ENCODE results near the gene IKZF2.

The IKZF2 gene

DNA sequence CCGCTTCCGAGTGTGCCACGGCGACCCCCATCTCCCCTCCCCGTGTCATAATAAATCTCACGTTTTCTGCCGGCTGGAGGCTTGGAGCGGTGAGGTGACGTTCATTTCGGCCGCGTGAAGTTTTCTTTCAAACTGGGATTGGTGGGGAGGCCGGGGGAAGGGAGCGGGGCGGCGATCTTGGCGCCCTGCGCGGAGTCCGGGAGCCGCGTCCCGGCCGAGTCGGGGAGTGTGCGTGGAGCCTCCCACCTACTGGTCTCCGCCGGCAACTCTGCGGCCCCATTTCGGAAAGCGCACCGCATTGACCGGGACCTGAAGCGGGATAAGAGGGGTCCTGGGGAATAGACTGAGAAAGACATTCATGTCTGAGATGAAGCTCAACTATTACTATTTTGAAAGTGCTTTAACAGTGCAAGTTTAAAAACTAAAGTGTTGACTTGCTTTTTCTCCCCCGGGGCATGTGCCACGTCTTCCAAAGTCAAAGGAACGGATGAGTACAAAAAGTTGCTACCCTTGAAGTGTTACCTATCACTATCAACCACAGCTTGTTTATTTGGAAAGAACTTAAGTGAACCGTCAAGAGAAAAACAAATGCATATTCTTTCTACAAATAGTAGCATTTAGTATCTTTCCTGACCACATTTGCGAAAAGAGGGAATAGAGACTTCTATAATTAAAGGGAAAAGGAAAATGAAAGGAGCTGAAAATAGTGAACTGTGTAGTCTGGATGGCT, 818 bp upstream of the IKZF2 start:
- DNase-seq, result peak; percentile 57

DNA sequence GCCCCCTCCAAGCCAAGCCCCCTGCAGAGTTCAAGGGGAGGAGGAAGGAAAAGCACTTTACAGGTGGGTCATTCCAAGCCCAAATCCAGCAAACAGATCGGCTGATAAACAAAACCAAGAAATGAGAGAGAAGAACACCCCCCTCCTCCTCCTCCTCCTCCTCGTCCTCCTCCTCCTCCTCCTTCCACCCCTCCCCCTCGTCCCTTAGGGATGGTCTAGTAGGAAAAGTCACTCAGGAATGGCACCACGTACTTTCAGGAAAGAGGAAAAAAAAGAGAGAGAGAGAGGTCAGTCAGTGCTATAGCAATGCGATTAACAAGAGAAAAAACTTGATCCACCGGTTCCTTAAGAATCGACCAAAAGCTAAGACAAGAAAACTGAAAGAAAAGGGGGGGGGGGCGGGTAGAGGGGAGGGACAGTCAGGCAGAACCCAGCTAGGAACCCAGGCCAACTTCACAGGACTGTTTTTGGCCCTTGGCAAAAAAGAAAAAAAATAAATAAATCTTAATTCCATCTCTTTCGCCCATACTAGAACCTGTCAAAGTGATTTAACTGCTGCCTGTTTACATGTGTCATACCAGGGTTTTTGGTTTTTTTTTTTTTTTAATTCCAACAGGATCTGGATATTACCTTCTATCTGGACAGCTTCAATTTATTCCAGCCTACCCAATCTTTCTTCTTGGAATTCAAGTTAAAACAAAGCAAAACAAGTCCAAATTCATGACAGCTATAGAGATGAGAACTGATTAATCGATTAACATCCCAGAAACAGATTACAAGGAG, 906 bp downstream of the IKZF2 start:
- DNase-seq, result no peak

DNA sequence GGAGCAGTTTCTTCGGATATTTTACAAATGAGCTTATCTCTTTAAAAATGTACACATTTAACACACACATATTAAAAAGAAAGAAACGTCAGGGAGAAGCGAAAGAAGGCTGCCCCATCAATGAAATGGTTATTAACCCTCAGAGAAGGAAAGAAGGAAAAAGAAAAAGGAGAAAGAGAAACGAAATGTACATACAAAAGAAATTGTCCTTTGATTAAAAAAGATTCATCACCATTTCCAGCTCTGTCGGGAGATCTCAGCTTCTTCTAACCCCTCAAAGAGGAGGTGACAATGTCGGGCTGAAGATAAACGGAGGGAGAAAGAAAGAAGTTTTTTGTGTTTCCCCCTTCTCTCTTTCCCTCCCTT, 1.5 kb downstream of the IKZF2 start:
- DNase-seq, result no peak

DNA sequence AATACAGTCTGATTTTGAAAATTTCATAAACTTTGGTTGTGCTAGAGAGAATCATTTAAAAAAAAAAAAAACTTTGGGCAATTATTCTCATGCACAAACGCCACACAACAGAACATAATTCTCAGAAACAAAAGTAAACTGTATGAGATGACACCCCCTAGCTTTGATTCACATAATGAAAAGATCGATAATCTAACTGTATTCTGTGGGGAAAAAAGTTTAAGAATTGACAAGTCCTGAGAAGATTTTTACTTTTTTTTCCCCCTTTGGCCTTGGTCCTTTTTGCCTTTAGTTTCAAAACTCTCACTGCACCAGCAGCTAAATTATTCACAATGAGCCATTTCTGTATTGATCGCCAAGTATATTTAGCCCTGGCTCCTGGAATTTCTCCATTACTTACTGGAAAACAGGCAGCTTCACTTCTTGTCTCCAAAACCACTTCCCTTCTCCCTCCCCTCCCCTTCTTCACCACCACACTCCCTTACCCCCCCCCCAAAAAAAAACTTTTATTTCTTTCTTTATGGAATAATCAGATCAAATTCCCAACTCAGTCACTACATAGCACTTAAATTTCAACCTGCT, 2.0 kb downstream of the IKZF2 start:
- no peak for DNase-seq

DNA sequence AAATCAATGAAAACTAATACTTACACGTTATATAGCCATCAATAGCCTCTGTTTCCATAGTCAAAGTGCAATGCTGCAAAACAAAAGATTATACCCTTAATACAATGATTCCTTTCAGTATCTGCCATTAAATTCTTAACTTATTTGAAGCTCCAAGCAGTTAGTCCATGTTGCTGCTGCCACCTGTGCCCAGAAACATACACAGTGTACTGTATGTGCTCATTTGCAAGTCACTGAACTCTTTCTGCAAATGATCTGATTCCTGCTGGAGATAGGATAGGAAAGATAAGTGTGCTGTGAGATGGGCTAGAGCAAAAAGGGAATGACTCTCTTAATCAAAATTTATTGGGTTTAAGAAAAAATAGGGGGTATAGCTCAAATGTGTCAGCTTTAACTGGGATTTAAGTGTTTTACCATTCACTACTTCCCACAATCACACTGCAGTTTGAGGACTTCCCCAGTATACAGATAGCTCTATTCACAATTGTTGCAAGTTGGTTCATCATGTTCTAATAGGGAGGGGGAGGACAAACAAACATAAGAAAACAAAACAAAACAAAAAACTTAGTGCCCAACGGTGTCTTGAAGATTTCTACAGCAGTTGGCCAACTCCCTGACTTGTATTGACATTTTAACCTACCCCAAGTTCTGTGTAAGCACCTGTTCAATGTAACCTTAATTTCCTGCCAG, 2.7 kb downstream of the IKZF2 start:
- no peak for DNase-seq

DNA sequence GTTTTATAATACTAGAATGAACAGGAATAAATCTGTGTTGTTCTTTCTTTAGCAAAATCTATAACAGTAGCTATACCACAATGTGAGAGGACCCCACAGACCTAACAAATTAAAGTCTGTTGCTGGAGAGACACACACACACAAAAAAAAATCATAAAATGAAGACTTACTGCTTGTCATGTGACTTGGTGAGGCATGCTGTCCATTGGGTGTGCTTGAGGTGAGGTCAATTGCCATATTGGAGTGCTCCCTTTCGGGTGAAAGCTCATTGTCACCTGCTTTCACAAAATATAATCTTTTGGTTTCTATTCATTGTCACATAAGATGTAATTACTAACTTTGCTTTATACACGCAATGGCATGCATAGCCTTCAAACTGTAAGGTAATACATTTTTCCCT, 3.9 kb downstream of the IKZF2 start:
- no peak for DNase-seq

DNA sequence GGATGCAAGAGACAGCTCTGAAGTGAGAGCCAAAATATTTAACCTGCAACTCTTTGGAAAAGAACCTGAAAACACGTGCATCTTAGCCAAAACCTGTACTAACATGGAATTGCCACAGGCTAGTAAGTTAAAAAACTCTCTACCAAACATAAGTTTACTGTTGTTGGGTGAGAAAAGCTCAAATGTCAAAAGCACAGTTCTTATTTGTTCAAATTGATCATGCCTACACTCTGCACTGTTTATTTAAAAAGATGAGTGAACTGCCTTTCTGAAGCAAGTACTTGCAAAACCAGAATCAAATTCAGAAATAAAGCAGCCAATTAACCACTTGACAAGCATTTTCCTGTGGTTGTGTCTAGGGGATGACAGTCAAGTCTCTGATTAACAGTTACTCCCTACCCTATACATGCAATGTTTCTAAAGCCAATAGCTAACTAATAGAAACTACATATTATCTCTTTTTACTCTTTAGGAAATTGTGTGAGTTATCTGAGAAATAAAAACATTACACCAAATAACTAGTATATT, 5.6 kb downstream of the IKZF2 start:
- no peak for DNase-seq

DNA sequence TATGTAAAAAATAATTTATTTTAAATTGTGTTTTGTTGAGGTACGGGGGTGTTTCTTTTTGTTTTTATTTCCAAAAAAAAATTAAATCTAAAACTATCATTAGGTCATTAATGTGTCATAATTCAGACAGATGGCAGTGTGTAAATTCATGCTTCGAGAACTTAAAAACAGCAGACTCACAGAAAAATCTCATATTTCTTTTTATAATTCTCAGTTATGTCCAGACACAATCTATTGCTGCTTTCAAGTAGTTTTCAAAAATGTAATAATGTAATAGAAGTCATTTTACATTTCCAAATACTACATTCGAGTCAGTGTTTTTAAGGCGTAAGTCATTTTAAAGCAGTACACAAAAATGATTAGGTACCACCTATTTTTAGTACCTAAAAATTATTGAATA, 14.3 kb downstream of the IKZF2 start:
- no peak for DNase-seq

DNA sequence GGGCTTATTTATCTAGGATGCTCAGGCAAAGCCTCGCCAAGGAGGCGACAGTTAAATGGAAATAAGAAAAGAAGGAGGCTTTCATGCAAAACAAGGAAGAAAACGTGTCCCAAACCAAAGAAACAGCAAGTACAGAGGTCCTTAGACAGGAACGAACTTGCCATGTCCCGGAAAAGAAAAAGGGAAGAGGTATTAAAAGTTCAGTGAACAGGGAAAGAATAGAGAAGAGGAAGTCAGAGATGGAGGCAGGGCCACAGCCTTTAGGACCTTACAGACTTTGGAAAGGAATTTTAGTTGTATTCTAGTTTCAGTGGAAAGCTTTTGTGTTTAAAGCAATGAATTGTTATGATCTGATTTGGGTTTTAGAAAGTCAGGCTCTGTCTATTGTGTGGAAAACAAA, 22.1 kb downstream of the IKZF2 start:
- no peak for DNase-seq

DNA sequence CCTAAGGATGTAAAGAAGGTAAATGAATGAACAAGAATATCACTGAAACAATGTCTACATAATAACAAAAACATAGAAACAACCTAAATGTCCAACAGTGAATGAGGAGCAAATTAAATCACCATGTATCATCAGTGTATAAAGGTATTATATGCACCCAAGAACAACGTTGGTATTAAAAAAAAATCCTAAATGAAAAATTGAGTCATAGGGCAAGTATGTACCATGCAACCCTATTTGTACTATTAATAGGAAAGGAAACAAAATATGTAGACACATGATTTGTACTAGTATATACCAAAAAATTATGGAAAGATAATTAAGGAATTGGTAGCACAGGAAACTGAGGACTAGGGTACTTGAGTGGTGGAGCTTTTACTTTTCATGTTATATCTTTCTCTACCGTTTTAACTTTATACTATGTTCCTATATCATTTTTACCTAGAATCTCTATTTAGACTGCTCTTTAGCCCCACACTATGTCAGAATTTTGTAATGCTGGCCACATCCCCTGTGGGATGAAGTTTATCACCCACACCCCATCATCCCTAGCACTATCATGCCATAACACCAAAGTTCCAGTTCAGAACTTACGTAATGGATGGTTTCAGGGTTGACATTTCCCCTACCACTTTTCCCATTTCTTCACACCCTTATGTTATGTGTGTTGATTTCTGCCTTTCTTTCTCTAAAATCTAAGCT, 25.6 kb downstream of the IKZF2 start:
- DNase-seq, result no peak

DNA sequence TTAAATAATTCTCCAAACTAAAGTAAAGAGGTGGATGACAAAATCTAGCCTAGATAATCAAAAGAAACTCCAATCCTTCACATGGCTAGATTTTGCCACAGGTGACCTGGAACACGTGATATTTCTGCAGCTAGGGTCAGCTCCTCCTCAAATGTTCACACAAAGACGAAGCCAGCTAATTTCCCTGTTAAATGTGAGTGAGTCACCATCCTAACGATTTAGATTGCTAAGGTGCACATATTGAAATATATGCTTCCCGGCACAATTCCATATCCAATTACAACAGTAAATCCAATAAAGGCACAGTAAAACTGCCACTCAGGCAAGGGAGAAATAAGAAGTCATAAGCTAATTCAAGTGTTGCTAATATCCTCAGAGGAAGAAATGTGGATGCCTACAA, 28.7 kb downstream of the IKZF2 start:
- DNase-seq, result no peak

DNA sequence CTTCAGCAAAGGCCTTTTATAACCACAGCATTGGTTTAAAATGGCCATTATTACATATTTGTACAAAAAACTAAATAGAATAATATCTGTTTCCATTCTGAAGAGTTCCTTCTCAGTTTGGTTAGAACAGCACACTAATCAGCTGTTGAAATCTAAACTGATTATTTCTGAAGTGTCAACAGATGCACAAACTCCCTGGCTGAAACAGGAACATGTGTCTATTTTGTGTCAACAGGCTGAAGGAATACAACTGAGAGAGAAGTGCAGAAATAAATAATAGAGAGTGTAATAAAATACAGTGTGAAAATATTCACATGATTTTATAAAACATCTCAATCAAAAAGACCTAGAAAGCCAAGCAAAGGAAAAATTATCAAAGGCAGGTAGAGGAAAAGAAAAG, 29.7 kb downstream of the IKZF2 start:
- no peak for DNase-seq

DNA sequence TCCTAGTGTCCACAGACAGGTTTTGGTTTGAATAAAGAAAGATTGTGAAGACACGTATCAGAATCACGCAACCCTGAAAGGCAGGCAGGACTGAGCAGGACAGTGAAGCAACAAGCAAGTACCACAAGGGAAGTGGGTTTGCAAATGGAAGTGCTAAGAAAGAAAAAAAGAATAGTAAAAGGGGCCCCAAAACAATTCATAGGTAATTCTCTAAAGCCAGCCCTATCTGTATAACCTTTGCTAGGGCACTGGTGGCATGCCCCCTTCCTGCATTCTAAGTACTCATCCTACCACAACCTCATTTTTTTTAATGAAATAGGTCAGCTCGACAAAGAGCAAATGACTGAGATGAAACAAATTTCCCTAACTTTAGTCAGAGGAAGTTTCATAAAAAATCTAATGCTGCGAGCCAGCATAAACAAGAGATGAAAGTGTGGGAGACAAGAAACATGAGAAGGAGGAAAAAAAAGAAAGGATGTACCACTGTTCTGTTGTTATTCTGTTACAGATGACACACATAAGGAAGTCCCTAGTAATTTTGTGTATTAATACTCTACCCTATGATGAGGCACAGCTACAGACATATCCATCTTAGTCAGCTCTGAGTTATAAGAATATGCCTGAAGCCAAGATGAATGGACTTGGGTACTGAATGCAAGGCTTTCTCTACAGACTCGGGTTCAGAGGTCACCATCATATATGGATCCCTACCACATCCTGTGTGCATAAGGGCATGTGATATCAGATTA, 32.2 kb downstream of the IKZF2 start:
- DNase-seq, result peak; percentile 28

DNA sequence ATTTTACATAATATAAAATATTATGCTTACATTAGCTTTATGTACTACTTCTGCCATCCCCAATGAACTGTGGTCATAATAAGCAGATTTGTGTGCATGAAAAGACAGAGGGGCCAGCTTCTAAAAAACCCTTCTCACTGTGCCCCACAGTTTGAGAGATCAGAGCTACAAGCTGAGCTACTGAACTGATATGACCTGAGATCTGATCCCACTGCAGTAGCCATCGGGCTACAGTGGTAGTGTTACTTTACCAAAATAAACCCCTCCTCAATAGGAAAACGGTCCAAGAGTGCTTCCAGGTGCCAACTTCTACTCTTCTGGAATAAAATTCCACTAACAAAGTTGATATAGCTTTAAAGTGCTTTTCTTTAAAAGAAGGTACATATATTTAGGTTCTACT, 43.1 kb downstream of the IKZF2 start:
- DNase-seq, result no peak

DNA sequence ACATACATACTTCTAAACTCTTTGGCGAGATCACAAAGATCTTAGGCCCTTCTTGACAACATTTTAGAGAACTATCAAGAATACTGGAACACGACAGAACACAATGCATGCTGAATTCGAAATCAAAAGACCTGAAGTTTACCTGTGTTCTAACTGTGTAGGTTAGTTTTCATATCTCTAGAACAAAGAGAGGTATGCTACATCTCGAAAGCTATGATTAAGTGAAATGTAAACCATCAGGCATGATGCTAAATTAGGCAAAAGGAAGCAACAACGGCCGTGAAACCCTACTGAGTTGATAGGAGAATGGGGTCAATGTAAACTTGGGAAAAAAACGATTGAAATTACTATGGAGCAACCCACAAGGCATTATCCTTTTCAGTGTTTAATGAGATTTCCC, 43.7 kb downstream of the IKZF2 start:
- DNase-seq, result no peak

DNA sequence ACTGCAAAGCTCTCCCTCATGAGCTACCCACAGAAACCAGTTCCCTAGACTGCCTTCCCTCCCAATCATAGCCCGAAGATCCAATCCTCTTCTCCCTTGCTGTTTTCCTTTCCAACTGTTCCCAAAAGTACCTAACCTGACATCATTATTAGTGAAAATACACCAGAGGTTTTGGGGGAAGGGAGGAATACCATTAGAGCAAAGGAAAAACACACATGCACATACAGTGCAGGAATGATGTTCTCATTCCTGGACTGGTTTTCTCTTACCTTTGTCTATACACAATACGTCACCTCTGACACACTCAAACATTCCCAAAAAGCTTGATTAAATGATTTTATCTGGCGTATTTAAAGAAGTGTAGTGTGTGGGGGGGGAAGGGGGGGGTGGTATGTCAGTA, 46.2 kb downstream of the IKZF2 start:
- DNase-seq, result no peak

DNA sequence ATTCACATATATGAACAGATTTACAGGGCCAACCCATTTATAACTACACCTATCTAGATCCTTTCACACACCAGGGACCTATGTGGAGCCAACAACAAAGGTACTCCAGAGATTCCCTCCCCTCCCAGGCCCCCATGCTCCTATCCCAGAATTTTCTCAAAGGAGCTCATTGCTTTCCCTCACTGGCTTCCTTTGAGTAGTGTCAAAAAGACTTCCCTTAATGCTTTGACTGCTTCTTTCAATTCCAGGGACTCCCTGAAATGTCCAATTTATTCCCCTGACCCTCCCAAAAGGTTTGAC, 46.6 kb downstream of the IKZF2 start:
- no peak for DNase-seq

DNA sequence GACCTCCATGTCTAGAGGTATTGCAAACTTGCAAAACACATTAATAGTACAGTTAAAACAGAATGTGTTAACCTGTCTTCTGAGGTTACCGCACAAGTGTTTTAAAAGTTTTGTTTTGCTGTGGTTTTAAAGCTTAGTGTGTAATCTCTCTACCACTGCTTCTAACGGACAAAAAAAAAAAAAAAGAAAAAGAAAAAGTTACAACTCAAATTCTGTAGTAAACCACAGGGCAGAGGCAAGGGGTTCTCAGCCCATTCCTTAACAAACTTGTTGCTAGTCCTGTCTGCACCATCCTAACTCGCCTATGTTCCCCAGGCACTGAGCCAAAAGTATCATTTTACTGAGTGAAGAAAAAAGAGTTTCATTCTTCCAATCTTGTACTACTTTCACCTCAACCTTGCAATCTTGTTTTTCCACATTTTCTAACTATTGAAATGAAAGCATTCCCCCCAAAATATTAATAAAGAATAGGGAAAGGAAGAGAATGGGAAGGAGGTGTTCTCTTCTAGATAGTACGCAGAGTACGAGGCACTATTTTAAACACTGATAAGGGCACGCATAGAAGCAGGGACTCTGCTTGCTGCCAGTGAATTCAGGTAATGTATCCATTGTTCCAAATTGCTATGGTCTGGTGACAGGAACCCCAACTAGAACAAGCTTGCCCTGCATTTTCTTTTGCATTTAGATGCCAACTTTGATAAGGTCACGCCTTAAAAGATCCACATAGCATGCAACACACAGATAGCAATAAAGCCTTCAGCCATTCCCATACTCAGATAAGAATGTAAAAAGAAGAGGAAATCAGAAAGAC, 47.1 kb downstream of the IKZF2 start:
- DNase-seq, result peak; percentile 35

DNA sequence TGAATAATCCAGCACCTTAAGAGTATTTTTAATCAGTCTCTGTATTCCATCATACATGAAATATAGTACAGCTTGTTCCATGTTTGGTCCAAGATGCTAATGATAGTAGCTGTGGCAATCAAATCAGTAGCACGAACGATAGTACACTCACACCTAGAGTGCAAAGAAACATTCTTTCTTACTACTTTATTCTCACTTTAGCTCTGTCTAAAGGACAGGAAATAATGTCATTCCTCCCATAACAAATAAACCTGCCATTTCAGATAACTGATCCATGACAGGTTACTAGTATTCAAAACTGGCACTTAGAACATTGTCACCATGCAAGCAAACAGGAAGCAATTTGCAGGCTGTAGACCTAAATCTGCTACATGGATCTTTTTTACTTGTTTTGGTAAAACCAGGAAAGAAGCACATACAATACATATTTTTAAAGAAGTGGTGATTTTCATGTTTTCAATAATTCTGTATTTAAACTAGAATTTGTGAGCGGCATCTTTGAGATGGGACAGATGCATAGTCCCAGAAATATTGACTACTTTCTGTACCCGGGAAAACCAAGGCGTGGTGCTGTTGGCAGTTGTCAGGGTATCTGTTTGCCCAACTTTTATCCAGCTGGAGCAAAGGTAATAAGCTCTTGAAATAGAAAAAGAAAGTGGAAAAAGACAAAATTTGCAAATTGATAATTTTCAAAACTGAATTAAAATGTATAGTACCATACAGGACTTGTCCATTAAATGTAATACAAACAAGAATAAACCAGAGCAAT, 49.5 kb downstream of the IKZF2 start:
- DNase-seq, result no peak

DNA sequence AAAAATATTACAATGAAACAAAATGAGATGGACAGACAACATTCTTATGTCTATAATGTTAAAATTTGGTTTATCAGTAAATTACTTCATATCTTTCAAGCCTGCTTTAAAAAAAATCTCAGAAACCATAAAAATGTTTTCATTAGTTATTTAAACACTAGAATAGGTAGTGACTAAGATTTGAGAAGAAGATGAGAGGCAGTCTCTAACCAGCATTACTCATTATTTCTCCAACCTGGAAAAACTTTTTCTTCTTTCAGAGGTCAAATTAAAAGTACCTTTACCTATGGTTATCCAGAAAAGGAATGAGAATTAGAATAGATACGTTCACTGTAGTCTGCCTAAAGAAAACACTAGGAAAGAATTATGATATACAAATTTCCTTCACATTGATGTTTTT, 50.3 kb downstream of the IKZF2 start:
- DNase-seq, result no peak

DNA sequence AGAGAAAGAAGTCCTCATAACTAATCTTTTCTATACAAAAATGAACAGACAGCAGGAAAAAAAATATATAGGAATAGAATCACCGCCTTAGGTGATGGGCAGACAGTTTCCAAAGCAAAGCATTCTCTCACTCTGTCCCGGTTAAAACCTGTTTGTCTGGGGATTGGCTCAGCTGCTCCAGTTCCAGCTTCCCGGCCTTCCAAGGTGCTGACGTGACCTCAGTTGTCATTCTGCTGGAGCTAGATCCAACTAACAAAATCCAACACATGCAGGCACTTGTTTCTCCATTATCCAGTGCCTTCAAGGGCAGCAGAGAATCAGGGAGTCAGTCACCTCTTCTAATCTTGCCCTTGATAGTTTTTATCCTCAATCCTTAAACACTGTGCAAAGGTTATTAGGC, 52.8 kb downstream of the IKZF2 start:
- no peak for DNase-seq
